HG02981 (cell line): ENCODE results near the gene USP53.
"Not testable (repeated sequence)": the region's sequence is repeated elsewhere in the genome, so short reads cannot be mapped to it uniquely, and the experiment has no call there.

Source experiments
- ATAC-seq: cut with Tn5 transposase; IDR thresholded peaks from one replicate; pipeline ENCODE4 v1.9.1; 2021; ENCODE audit warnings: mild to moderate bottlenecking, moderate library complexity; ENCODE audit not compliant: unreplicated experiment

The USP53 gene

DNA sequence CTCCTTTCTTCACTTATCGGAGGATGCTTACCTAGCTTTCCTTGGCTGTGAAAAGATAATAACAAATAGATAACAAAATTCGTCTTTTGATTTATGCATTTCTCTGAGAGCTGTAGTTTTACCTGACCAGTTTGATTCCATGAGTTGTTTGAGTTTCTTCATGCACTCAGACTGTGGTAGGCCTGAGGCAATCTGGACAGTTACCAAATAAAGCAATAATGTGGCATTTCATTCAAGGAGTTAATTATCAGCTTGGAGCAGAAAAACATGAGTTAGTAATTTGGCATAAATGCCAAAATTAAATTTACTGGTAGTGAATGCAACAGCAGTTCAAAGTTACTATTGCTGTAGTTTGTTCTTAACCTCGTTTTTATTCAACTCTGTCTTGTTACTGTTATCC lies 56.0 kb downstream of the USP53 start:
- no peak for ATAC-seq

DNA sequence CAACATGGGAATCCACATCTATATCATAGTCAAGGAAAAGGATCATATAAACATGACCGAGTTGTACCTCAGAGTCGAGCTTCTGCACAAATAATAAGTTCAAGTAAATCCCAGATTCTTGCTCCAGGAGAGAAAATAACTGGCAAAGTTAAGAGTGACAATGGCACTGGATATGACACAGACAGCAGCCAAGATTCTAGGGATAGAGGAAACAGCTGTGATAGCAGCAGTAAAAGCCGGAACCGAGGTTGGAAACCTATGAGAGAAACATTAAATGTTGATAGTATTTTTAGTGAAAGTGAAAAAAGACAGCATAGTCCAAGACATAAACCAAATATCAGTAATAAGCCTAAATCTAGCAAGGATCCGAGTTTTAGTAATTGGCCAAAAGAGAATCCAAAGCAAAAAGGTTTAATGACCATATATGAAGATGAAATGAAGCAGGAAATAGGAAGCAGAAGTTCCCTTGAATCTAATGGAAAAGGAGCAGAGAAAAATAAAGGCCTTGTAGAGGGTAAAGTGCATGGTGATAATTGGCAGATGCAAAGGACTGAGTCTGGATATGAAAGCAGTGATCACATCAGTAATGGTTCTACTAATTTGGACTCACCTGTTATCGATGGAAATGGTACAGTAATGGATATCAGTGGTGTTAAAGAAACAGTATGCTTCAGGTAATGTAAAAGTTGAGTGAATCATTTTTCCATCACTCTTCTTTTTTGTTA lies 59.0 kb downstream of the USP53 start:
- no peak for ATAC-seq

DNA sequence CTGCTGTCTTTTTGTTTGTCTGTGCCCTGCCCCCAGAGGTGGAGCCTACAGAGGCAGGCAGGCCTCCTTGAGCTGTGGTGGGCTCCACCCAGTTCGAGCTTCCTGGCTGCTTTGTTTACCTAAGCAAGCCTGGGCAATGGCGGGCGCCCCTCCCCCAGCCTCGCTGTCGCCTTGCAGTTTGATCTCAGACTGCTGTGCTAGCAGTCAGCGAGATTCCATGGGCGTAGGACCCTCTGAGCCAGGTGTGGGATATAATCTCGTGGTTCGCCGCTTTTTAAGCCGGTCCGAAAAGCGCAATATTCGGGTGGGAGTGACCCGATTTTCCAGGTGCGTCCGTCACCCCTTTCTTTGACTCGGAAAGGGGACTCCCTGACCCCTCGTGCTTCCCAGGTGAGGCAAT lies 67.0 kb downstream of the USP53 start:
- not testable (repeated sequence) for ATAC-seq

- ATAC-seq, result not testable (repeated sequence)
These were observed 67.4 kb downstream of the USP53 start for GRCh38 chr4:119279945-119280344.

- ATAC-seq, result no peak
These were observed 68.9 kb downstream of the USP53 start for GRCh38 chr4:119281393-119281792.

DNA sequence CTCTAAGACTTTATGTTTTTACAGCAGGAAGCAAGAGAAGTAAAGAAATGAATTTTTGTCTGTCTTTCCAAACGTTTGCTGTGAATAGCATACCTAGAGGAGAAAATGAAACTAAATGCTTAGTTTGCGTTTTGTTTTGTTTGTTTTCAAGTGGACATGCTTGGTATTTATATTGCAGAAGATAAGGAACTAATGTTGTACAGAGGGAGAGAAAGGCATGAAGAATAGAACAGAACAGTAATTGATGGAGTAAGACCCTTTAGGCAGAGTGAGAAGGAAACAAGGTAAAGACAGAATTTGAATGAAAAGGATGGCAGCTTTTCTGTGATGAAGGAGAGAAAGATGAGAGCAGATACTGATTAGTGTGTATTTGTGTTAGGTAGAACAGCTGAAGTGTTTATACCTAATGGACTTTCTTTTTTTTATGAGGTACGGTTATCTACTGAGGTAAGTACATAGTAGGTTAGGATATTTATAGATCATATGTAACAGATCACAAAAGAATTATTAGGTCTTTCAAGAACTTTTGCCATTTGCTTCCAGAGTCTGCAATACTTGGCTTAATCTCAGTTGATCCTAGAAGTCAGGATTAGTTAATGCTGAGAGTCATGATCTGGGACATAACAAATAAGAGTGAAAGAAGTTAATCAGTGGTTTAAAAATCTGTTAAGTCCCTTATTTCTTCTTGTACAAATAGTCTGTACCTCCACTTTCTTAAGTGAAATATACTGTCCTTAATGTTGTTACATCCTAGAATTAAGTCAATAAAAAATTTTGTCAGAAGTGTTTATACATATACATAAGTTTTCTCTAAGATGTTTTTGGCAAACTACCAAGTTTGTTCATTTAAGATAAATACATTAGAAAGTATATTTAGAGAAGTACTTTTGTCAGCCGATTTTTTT lies 72.6 kb downstream of the USP53 start:
- peak; percentile 86 for ATAC-seq

DNA sequence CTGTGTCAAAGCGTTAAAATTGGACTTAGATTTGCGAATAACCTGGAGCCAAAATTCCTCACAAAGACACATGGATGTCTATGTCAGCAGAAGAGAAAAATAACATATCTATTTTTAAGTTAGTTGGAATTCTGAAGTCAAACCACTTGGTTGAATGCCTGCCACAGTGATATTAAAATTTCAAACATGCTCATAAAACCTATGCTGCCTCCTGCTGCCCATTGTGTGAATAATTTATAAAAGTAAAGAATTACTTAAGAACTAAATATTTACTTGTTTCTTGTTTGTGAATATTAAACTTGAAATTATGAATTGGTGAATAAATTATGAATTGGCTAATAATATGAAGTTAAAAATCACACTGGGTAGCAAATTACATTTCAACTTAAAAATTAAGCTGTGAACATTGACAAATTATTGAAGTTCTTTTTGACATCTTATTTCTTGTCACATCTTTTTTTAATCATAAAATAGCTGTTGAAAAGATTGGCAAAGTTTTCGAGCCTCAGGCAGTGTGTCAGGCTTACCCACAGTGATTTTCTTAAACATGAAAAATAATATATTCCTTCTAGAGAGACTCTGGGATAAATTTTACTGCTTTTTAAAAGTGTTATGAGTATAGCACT lies 74.0 kb downstream of the USP53 start:
- ATAC-seq, result no peak

DNA sequence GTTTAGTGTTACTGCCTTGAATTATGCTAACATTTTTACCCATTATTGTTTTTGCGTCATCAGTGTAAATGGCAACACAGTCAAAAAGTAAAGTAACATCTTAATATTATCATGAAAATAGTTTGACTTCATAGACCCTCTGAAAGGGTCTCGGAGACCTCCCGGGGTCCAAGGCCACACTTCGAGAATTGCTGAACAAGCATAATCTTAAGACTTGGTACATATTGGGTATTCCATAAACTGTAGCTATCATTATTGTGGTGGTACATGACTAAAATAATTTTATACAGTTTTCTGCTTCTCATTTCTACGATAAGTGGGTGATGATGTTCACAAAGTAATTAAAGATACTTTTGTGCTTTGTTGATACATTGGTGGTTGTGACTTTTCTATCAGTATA lies 76.8 kb downstream of the USP53 start:
- ATAC-seq, result no peak

GRCh38 chr4:119290598-119290997 lies 78.1 kb downstream of the USP53 start:
- no peak for ATAC-seq

- ATAC-seq, result no peak
These were observed 83.8 kb downstream of the USP53 start for GRCh38 chr4:119296356-119296755.

- no peak for ATAC-seq
These were observed 85.3 kb downstream of the USP53 start for GRCh38 chr4:119297795-119298194.

DNA sequence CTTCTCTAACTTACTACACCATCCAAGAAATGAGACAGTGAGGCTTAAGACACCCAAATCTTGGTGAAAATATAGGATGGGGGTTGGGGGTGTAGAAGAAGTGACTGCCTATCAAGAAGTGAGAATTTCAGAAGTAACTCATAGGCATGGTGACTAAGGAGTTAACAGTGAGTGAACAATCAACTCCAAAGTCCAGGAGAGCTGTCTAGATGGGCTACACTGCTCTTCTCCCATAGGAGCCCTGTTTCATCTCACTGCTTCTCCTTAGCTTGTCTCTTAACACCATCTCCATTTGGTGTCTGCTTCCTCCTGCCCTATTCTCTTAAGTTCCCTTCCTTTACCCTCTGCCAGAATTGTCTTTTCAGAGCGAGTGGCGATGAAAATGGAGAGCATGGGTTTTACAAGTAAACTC lies 86.8 kb downstream of the USP53 start:
- ATAC-seq, result no peak

GRCh38 chr4:119299741-119300100 lies 87.2 kb downstream of the USP53 start:
- peak; percentile 47 for ATAC-seq

DNA sequence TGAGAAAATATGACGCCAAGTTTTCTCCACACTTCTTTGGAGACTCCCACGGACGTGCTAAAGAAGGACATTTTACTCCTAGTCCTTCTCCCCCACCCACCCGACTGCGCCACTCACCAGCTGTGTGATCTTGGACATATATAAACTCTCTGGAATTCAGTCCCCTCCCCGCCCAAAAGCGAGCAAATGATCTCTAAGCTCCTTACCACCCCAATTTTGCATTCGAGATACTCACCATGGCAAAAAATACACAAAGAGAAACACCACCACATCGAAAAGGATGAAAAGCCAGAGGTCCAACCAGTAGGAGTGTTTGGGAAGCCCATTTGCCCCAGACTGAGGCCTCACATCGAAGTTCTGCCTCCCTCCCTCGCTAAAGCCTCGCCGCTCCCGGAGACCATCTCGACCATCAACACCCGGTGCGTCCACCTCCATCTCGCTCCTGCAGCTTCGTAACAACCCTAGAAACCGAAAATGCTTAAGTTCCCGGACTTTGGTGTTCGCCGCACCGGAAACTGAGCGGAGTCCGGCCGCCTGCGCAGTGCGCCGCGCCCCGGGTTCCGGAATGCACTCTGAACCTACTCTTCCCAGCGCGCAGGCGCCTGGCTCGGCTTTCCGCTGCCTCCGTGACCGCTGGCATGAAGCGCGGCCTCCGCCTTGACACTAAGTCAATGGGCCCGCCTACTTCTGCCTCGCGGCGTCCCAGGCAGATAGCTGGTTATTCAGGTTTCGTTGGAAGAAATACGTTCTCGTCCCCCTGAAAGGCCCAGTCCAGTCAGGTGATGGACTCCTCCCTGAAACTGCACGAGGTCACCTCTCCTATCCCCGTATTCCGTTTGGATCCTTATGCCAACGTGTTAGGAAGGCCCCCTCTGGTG lies 87.8 kb downstream of the USP53 start:
- peak; percentile 95 for ATAC-seq

DNA sequence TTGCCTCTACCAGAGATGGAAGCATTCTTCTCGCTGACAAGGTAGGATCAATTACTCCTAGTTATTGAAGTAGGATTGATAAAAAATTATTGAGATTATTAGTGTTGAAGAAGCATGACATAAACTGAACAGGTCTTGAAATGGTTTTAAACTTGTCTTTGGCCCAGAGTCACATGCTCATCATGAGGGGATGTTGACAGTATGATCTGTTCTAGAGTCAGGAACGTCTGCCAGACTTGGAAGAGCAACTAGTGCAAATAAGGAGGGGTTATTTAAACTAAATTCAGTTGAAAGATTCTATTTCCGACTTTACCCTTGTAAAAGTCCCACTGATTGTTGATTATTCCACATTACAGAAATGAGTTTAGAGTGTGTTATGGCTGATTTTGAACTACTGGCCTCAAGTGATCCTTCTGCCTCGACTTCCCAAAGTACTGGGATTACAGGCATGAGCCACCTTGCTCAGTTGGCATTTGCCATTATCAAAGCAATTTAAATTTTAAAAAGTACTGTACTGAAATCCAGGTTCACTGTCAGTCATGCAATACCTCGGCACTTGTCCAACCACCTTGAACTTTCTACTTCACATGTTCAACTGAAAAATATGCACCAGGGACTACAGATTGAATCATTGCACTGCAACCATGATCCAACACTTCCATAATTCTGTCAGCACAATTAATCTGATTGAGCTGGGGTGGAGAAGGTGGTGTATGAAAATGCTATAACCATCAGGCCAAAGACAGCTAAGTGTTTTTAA lies 89.7 kb downstream of the USP53 start:
- no peak for ATAC-seq

DNA sequence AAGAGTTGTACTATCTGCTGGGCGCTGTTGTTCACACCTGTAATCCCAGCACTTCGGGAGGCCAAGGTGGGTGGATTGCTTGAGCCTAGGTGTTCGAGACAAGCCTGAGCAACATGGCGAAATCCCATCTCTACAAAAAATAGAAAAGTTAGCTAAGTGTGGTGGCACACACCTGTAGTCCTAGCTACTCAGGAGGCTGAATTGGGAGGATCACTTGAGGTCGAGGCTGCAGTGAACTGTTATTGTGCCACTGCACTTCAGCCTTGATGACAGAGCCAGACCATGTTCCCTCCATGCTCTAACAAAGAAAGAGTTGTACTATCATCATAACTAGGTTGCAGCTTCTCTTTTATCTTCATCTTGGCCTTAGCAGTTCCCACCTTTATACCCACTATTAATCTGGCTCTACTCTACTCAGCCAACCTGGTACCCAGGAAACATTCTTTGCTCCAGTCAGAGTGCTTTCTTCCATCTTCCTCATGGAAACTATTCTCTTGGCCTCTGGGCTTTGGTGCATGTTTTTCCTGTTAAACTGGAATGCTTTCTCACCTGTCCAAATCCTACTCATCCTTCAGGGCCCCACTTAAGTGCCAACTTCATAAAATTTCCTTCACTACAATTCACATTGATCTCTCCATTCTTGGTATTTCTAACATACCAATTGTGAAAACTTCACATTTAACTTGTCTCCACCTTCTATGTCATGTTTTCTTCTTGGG lies 91.2 kb downstream of the USP53 start:
- ATAC-seq, result no peak

DNA sequence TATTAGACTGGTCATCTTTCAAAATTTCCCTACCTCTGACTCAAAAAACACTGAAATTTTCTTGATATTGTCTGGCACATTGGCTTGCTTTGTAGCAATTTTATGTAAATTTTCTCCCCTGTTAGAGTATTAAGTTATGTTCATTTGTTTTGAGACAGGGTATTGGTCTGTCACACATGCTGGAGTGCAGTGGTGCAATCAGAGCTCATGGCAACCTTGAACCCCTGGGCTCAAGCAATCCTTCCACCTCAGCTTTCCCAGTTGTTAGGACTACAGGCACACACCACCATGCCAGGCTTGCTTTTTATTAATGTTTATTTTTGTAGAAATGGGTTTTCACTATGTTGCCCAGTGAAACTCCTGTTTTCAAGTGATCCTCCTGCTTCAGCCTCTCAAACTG lies 91.9 kb downstream of the USP53 start:
- no peak for ATAC-seq

- ATAC-seq, result no peak
These were observed 95.1 kb downstream of the USP53 start for GRCh38 chr4:119307606-119308005.

- ATAC-seq, result no peak
These were observed 98.3 kb downstream of the USP53 start for GRCh38 chr4:119310826-119311225.
